A549 (cell line): ENCODE data around the gene GRK6.

Source experiments
- BCL3 ChIP-seq: fragments of >200 bp; sonication (Bioruptor Twin); formaldehyde crosslinking; IDR thresholded peaks from 3 replicates; pipeline ENCODE4 v1.6.1; 2016
- CTCF ChIP-seq: fragments of >200 bp; sonication (Bioruptor Twin); formaldehyde crosslinking; IDR thresholded peaks from 3 replicates; pipeline ENCODE4 v1.5.1; 2016
- EP300 ChIP-seq, 2 experiments: fragments of >200 bp; sonication (Bioruptor Twin); formaldehyde crosslinking; IDR thresholded peaks; 2 replicates in 1 of 2; 3 replicates in 1 of 2; pipeline ENCODE4 v1.6.1; 2016 to 2017
- HES2 ChIP-seq: fragments of >200 bp; sonication (Bioruptor Twin); formaldehyde crosslinking; IDR thresholded peaks from 2 replicates; pipeline ENCODE4 v1.6.1; 2016
- MAX ChIP-seq: IDR thresholded peaks from 2 replicates; pipeline ENCODE4 v1.6.1; 2012
- MYC ChIP-seq: IDR thresholded peaks from 2 replicates; pipeline ENCODE4 v1.6.1; 2012; ENCODE audit warnings: mild to moderate bottlenecking, inconsistent platforms, low read length, improper control_type of control experiment, borderline replicate concordance
- NPAS2 ChIP-seq: fragments of 250-450 bp; sonication (Bioruptor Pico); IDR thresholded peaks from 2 replicates; pipeline ENCODE4 v1.8.0; 2022; ENCODE audit warnings: mild to moderate bottlenecking, moderate library complexity, borderline replicate concordance
- PBX3 ChIP-seq: IDR thresholded peaks from 2 replicates; pipeline ENCODE4 v1.6.1; 2012
- PHF8 ChIP-seq: fragments of 200-600 bp; sonication (generic); IDR thresholded peaks from 2 replicates; pipeline ENCODE4 v1.6.1; 2016; ENCODE audit warnings: low read depth, mild to moderate bottlenecking, antibody characterized with exemption, moderate library complexity, borderline replicate concordance
- POLR2A ChIP-seq: IDR thresholded peaks from 2 replicates; pipeline ENCODE4 v1.6.1; 2012; ENCODE audit warnings: mild to moderate bottlenecking, low read length
- RFX5 ChIP-seq: fragments of 450-650 bp; IDR thresholded peaks from 2 replicates; pipeline ENCODE4 v1.7.1; 2014; ENCODE audit warnings: antibody characterized with exemption, mild to moderate bottlenecking, moderate library complexity
- RNF2 ChIP-seq: fragments of 200-600 bp; sonication (generic); IDR thresholded peaks from 2 replicates; pipeline ENCODE4 v1.6.1; 2016; ENCODE audit warnings: low read depth, mild to moderate bottlenecking, antibody characterized with exemption, moderate library complexity, borderline replicate concordance
- SMC3 ChIP-seq: fragments of >200 bp; sonication (Bioruptor Twin); formaldehyde crosslinking; IDR thresholded peaks from 3 replicates; pipeline ENCODE4 v1.6.1; 2018; ENCODE audit warnings: inconsistent platforms
- USF2 ChIP-seq: fragments of 450-650 bp; IDR thresholded peaks from 2 replicates; pipeline ENCODE4 v1.6.1; 2014; ENCODE audit warnings: antibody characterized with exemption

- no peak for TF ChIP-seq USF2
- TF ChIP-seq RFX5 = no peak
- TF ChIP-seq HES2 = no peak
- TF ChIP-seq CTCF = no peak
- no peak for TF ChIP-seq POLR2A
- no peak for TF ChIP-seq MYC
- TF ChIP-seq MAX = no peak
- no peak for TF ChIP-seq SMC3
- no peak for TF ChIP-seq PBX3
- TF ChIP-seq PHF8 = no peak
- no peak for TF ChIP-seq BCL3
- no peak for TF ChIP-seq NPAS2 (CRISPR knock-in tag)
- no peak for TF ChIP-seq RNF2
- no peak for TF ChIP-seq EP300 (IDR thresholded peaks at IDR 0.05)
Measured at GRCh38 chr5:177442066-177442826, 15.8 kb downstream of the GRK6 start.
